ENCODE measurements around the gene GPR18. TPM values are rescaled to one million over a fixed set of nuclear protein-coding genes. Genes with fewer than 3 reads are reported as not detected.

The GPR18 gene
- total and polyA plus RNA-seq, 2 experiments from 2014 or later, result 1.2 TPM; not detected in 1

DNA sequence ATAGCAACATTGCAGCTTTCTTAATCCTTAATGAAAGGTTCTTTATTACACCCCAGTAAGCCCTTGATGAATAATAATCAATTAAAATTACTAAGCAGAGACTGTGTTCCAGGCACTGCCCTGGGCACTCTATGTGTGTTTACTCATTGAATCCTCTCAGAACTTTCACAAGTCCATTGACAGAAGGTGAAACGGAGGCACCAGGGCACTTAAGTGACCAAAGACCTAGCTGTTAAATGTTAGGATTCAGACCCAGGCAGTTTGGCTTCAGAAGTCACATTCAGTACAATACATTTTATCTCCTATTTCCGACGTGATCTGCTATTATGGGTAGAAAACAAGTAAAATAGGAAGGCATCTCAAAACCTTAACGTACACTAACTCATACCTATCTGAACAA is 46.4 kb upstream of the GPR18 start:
- Histone ChIP-seq H3K27me3 (no peaks in the 10 kb centered on the region), H3K4me1 (ENCODE audit: low read depth) (peaks cover 33% of the 10 kb centered on the region), H3K36me3 (no peaks in the 10 kb centered on the region), H3K9me3 (ENCODE audit: low read depth) (no peaks in the 10 kb centered on the region), H3K27ac (no peak overlapping the region), H3K4me3 (no peak overlapping the region)
- TF ChIP-seq, protein P1, sequence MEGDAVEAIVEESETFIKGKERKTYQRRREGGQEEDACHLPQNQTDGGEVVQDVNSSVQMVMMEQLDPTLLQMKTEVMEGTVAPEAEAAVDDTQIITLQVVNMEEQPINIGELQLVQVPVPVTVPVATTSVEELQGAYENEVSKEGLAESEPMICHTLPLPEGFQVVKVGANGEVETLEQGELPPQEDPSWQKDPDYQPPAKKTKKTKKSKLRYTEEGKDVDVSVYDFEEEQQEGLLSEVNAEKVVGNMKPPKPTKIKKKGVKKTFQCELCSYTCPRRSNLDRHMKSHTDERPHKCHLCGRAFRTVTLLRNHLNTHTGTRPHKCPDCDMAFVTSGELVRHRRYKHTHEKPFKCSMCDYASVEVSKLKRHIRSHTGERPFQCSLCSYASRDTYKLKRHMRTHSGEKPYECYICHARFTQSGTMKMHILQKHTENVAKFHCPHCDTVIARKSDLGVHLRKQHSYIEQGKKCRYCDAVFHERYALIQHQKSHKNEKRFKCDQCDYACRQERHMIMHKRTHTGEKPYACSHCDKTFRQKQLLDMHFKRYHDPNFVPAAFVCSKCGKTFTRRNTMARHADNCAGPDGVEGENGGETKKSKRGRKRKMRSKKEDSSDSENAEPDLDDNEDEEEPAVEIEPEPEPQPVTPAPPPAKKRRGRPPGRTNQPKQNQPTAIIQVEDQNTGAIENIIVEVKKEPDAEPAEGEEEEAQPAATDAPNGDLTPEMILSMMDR (IDR thresholded peaks at IDR 0.05; ENCODE audit: low read depth, low read length), result no peak
- DNase-seq (ENCODE audit: low read depth in 1 of 2, low spot score in 1 of 2), result no peak

- TF ChIP-seq, protein P1 (IDR thresholded peaks at IDR 0.05; ENCODE audit: low read depth, low read length), result no peak
- no peaks in the 10 kb centered on the region for H3K27me3 ChIP-seq
- no peak overlapping the region for H3K27ac ChIP-seq
- H3K4me1 ChIP-seq (ENCODE audit: low read depth), result peaks cover 33% of the 10 kb centered on the region
- DNase-seq (ENCODE audit: low read depth in 1 of 2, low spot score in 1 of 2), result no peak
- H3K4me3 ChIP-seq, result no peak overlapping the region
- H3K9me3 ChIP-seq (ENCODE audit: low read depth), result no peaks in the 10 kb centered on the region
- no peaks in the 10 kb centered on the region for H3K36me3 ChIP-seq
These were observed 45.8 kb upstream of the GPR18 start for GRCh38 chr13:99303863-99304521.

- no peak overlapping the region for H3K27ac ChIP-seq
- no peaks in the 10 kb centered on the region for H3K9me3 ChIP-seq (ENCODE audit: low read depth)
- TF ChIP-seq, protein P1 (IDR thresholded peaks at IDR 0.05; ENCODE audit: low read depth, low read length), result no peak
- H3K36me3 ChIP-seq, result no peaks in the 10 kb centered on the region
- no peak for DNase-seq (ENCODE audit: low read depth in 1 of 2, low spot score in 1 of 2)
- H3K4me3 ChIP-seq, result no peak overlapping the region
- peaks cover 23% of the 10 kb centered on the region for H3K4me1 ChIP-seq (ENCODE audit: low read depth)
- H3K27me3 ChIP-seq, result no peaks in the 10 kb centered on the region
These were observed 44.7 kb upstream of the GPR18 start for GRCh38 chr13:99302637-99303505.

DNA sequence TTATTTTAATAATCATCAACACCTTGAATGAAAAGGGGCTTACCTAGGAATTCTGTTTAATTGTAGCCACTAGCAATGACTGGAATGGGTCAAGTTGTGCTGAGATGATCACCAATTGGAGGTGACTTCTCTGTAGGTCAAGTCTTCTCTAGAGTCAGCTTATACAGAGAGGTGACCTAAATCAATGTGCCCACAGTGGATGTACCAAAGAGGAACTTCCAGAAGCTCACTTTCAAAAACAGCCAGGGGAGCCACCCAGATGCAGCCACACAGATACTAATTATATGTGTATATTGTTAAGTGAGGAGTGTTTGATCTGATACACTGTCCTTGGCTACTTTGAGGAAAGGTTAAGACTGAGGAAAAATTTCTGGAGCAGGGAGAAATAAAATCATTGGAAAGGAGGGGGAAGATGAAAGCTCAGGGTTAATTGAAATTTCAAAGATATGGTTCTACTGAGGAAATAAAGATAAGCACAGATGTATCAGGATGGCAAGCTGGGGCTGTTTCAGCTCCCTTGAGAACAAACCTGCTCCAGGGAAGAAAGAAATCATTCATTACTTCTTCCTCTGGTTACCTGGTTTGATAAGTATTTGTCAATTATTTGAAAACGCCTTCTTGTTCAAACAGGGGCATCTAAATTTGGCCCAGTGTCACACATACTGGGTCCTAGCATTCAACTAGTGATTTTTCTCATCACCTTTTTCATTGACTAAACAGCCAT is 43.9 kb upstream of the GPR18 start:
- Histone ChIP-seq H3K9me3 (ENCODE audit: low read depth) (no peaks in the 10 kb centered on the region), H3K4me1 (ENCODE audit: low read depth) (peaks cover 19% of the 10 kb centered on the region), H3K27ac (no peak overlapping the region), H3K4me3 (no peak overlapping the region), H3K36me3 (no peaks in the 10 kb centered on the region), H3K27me3 (no peaks in the 10 kb centered on the region)
- DNase-seq (ENCODE audit: low read depth in 1 of 2, low spot score in 1 of 2), result no peak
- TF ChIP-seq, protein P1 (IDR thresholded peaks at IDR 0.05; ENCODE audit: low read depth, low read length), result no peak

GRCh38 chr13:99301056-99301838 is 43.1 kb upstream of the GPR18 start:
- H3K36me3 ChIP-seq, result no peaks in the 10 kb centered on the region
- H3K4me1 ChIP-seq (ENCODE audit: low read depth), result peaks cover 13% of the 10 kb centered on the region
- H3K4me3 ChIP-seq, result no peak overlapping the region
- H3K9me3 ChIP-seq (ENCODE audit: low read depth), result no peaks in the 10 kb centered on the region
- H3K27me3 ChIP-seq, result no peaks in the 10 kb centered on the region
- no peak overlapping the region for H3K27ac ChIP-seq
- TF ChIP-seq, protein P1 (IDR thresholded peaks at IDR 0.05; ENCODE audit: low read depth, low read length), result no peak
- DNase-seq (ENCODE audit: low read depth in 1 of 2, low spot score in 1 of 2), result no peak

Data from cardiac muscle cell (in vitro differentiated cells and primary cell).